ENCODE results near the gene PRDM16. TPM values are rescaled to one million over a fixed set of nuclear protein-coding genes. Genes with fewer than 3 reads are reported as not detected.

The PRDM16 gene
- polyA plus RNA-seq, 2 of the 4 experiments (the other 2 are of a cell fraction) = 0.03 to 0.35 TPM

DNA sequence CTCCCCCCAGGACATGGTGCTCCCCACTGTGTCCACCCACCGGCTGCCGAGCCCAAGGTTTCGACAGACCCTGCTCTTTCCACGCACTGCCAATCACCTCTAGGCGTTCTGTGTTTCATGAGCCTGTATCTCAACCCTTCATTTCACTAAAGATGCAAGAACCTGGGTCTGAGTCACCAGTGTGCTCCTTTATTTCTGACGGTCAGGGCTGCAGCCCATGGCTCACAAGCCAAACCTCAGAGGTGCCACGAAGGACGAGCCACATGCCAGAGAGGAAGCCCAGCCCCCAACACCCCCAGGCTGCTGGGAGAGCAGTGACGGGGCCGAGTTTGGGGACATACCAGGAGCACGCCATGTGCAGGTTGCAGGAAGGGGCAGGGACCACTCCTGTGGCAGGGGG lies 306.2 kb downstream of the PRDM16 start:
- FAIRE-seq (no peak), ATAC-seq (no peak; a peak in 1 of 6 replicates), DNase-seq (ENCODE audit: low read depth in 1 of 2, low spot score in 1 of 2) (no peak)
- Histone ChIP-seq H3K27ac (no peak overlapping the region), H3K4me3 (no peak overlapping the region), H3K9me3 (no peaks in the 10 kb centered on the region), H3K4me2 (no peak overlapping the region), H3K4me1 (no peaks in the 10 kb centered on the region)
- 5% methylated on average over 6 of the region's 11 CpGs for WGBS (ENCODE audit: missing lambda C conversion rate)
- TF ChIP-seq JUNB (IDR thresholded peaks at IDR 0.05) (no peak), HOXB13 (CRISPR knock-in tag; IDR thresholded peaks at IDR 0.05; ENCODE audit: low read depth) (no peak), TFCP2L1 (CRISPR knock-in tag; IDR thresholded peaks at IDR 0.05) (no peak), EHMT2 (IDR thresholded peaks at IDR 0.05; ENCODE audit: low read depth) (no peak), EP300 (IDR thresholded peaks at IDR 0.05) (no peak), NPAS2 (CRISPR knock-in tag; IDR thresholded peaks at IDR 0.05; ENCODE audit: borderline replicate concordance) (no peak), SREBF2 (IDR thresholded peaks at IDR 0.05) (no peak), CBX2 (IDR thresholded peaks at IDR 0.05; ENCODE audit: borderline replicate concordance, low read depth) (no peak), CBX8 (IDR thresholded peaks at IDR 0.05) (no peak)
- CTCF ChIA-PET = no interaction called here
- POLR2A ChIA-PET = no interaction called here

DNA sequence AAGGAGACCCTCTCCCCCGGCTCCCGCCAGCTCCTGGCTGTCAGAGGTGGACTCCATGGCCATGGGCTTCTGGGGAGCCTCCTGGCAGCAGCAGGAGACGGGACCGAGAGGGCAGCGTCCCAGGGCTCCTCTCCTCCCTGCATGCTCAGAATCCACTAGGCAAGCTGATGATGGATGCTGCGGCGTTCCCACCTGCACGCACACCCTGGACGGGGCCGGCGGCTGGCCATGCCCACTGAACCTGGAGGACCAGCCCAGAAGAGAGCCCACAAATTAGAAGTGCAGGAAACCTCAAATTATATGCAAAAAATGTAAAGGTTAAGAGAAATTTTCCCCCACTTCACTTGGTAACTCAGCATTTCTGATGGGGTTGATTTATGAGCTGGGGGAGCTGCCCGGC lies 308.2 kb downstream of the PRDM16 start:
- Histone ChIP-seq H3K4me3 (no peak overlapping the region), H3K4me1 (no peaks in the 10 kb centered on the region), H3K27ac (no peak overlapping the region), H3K4me2 (no peak overlapping the region), H3K9me3 (no peaks in the 10 kb centered on the region)
- ChIA-PET CTCF (no interaction called here), POLR2A (interaction anchor here (0.6 kb wide), 1 partner anchor 967 kb away, joined by 3 read pairs; no protein-coding TSS in a partner anchor)
- no peak for DNase-seq (ENCODE audit: low read depth in 1 of 2, low spot score in 1 of 2)
- 58% methylated on average over 9 of the region's 12 CpGs for WGBS (ENCODE audit: missing lambda C conversion rate)
- no peak for ATAC-seq
- FAIRE-seq = no peak
- TF ChIP-seq TFCP2L1 (CRISPR knock-in tag; IDR thresholded peaks at IDR 0.05) = no peak

DNA sequence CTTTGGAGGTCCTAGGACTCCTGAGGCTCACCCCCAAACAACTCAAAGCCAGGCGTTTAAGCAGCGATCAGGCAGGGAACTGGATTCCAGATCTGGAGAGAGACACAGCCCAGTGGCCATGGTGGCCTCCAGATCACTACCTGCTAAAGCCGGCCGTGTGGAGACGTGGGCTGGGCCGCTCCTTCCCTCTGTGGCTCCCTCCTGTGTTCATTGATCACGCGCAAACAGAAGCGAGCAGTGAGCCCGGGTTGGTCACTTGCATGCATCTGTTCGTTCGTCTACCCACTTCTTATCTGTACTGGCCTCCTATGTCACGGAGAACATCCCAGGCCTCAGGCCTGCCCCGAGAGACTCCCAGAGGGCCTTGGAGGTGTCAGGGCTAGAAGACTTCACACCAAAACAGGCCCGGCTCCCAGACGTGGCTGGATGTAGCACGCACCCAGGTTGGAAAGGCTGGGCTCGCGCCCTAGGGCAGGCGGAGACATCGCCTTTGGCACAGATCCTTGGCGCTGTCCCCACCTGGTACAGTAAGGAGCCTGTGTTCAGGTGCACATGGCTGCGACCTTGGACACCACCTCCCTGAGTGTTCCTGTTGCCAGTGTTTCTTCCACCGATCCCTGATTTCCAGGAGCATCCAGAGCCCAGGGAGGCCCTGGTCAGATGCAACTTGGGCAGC lies 308.7 kb downstream of the PRDM16 start:
- peak in 1 of 2 experiments; percentile 34; a peak in 4 of 6 replicates for ATAC-seq
- H3K4me2 ChIP-seq = no peak overlapping the region
- H3K4me1 ChIP-seq = no peaks in the 10 kb centered on the region
- 78% methylated on average over 12 of the region's 24 CpGs for WGBS (ENCODE audit: missing lambda C conversion rate)
- no peak overlapping the region for H3K27ac ChIP-seq
- ChIA-PET POLR2A (no interaction called here), CTCF (no interaction called here)
- DNase-seq (ENCODE audit: low read depth in 1 of 2, low spot score in 1 of 2) = no peak
- H3K9me3 ChIP-seq = no peaks in the 10 kb centered on the region
- no peak overlapping the region for H3K4me3 ChIP-seq
- no peak for FAIRE-seq
- TF ChIP-seq MYC (IDR thresholded peaks at IDR 0.05; ENCODE audit: borderline replicate concordance, low read length) (no peak), KDM5A (IDR thresholded peaks at IDR 0.05) (no peak), TP53 (CRISPR knock-in tag; IDR thresholded peaks at IDR 0.05) (no peak), CBX8 (IDR thresholded peaks at IDR 0.05) (no peak), NR3C1 (IDR thresholded peaks at IDR 0.05) (no peak), RCOR1 (IDR thresholded peaks at IDR 0.05; ENCODE audit: low read depth, low read length) (no peak)
- TF ChIP-seq, protein P1, sequence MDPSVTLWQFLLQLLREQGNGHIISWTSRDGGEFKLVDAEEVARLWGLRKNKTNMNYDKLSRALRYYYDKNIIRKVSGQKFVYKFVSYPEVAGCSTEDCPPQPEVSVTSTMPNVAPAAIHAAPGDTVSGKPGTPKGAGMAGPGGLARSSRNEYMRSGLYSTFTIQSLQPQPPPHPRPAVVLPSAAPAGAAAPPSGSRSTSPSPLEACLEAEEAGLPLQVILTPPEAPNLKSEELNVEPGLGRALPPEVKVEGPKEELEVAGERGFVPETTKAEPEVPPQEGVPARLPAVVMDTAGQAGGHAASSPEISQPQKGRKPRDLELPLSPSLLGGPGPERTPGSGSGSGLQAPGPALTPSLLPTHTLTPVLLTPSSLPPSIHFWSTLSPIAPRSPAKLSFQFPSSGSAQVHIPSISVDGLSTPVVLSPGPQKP (IDR thresholded peaks at IDR 0.05; ENCODE audit: low read depth, low read length) = no peak
- TF ChIP-seq, protein P2, sequence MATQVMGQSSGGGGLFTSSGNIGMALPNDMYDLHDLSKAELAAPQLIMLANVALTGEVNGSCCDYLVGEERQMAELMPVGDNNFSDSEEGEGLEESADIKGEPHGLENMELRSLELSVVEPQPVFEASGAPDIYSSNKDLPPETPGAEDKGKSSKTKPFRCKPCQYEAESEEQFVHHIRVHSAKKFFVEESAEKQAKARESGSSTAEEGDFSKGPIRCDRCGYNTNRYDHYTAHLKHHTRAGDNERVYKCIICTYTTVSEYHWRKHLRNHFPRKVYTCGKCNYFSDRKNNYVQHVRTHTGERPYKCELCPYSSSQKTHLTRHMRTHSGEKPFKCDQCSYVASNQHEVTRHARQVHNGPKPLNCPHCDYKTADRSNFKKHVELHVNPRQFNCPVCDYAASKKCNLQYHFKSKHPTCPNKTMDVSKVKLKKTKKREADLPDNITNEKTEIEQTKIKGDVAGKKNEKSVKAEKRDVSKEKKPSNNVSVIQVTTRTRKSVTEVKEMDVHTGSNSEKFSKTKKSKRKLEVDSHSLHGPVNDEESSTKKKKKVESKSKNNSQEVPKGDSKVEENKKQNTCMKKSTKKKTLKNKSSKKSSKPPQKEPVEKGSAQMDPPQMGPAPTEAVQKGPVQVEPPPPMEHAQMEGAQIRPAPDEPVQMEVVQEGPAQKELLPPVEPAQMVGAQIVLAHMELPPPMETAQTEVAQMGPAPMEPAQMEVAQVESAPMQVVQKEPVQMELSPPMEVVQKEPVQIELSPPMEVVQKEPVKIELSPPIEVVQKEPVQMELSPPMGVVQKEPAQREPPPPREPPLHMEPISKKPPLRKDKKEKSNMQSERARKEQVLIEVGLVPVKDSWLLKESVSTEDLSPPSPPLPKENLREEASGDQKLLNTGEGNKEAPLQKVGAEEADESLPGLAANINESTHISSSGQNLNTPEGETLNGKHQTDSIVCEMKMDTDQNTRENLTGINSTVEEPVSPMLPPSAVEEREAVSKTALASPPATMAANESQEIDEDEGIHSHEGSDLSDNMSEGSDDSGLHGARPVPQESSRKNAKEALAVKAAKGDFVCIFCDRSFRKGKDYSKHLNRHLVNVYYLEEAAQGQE (IDR thresholded peaks at IDR 0.05) = no peak

Measured in A549 (cell line).